Omental fat pad (tissue), 4 donors: ENCODE data around the gene ZNF462. TPM values are rescaled to one million over a fixed set of nuclear protein-coding genes. Genes with fewer than 3 reads are reported as not detected.

ENCODE experiments used
- ATAC-seq: fragments of 150-250 bp; one replicate; pipeline ENCODE4 v1.9.1; 2016; ENCODE audit warnings: mild to moderate bottlenecking, moderate library complexity; ENCODE audit not compliant: low FRiP score
- DNase-seq: peaks from one replicate; pipeline ENCODE4 v3.0.0-alpha.2; 2019; ENCODE audit warnings: low spot score
- CTCF ChIP-seq, 3 donors: fragments of 450-650 bp; IDR thresholded peaks; one replicate each; pipeline ENCODE4 v1.5.1; 2016 to 2017; ENCODE audit warnings: antibody characterized with exemption in 3 of 3, mild to moderate bottlenecking in 3 of 3, moderate library complexity in 2 of 3
- total RNA-seq, 4 donors: library from RNA; depleted of rRNA; stranded (reverse); fragments of >200 nt; gene quantifications; one replicate each; pipeline ENCODE4 v1.1.0, GENCODE V29; 2016

The ZNF462 gene
- total RNA-seq, 4 donors from 2014 or later, result 16.2 to 18.5 (median 16.7) TPM

GRCh38 chr9:106925392-106925791 lies 62.4 kb downstream of the ZNF462 start:
- no peak for DNase-seq
- ATAC-seq, result no peak
- no peak for TF ChIP-seq CTCF (IDR thresholded peaks at IDR 0.05)

- TF ChIP-seq CTCF (IDR thresholded peaks at IDR 0.05), result no peak
These were observed 65.0 kb downstream of the ZNF462 start for GRCh38 chr9:106927916-106928315.

GRCh38 chr9:106928350-106928749 lies 65.4 kb downstream of the ZNF462 start:
- ATAC-seq, result no peak
- no peak for DNase-seq
- no peak for TF ChIP-seq CTCF (IDR thresholded peaks at IDR 0.05)

More at GRCh38 chr9:106927916-106928315, 65.0 kb downstream of the ZNF462 start:
- ATAC-seq (no peak), DNase-seq (no peak)

GRCh38 chr9:106929471-106930177 lies 66.7 kb downstream of the ZNF462 start:
- TF ChIP-seq CTCF (IDR thresholded peaks at IDR 0.05), result no peak
- ATAC-seq, result peak; percentile 73
- no peak for DNase-seq

GRCh38 chr9:106930477-106930876 lies 67.5 kb downstream of the ZNF462 start:
- TF ChIP-seq CTCF (IDR thresholded peaks at IDR 0.05), result no peak
- no peak for ATAC-seq
- DNase-seq, result no peak

GRCh38 chr9:106931466-106931865 lies 68.5 kb downstream of the ZNF462 start:
- ATAC-seq (no peak), DNase-seq (no peak)
- no peak for TF ChIP-seq CTCF (IDR thresholded peaks at IDR 0.05)

GRCh38 chr9:106932178-106932577 lies 69.2 kb downstream of the ZNF462 start:
- no peak for TF ChIP-seq CTCF (IDR thresholded peaks at IDR 0.05)
- DNase-seq (no peak), ATAC-seq (no peak)
